Measurements from ENCODE around the gene TMPRSS11D. TPM values are rescaled to one million over a fixed set of nuclear protein-coding genes. Genes with fewer than 3 reads are reported as not detected.

Gene TMPRSS11D
- total and polyA plus RNA-seq, 2 of the 8 experiments (the other 6 are each of a cell fraction or from before 2014, with no cell fraction given): not detected

DNA sequence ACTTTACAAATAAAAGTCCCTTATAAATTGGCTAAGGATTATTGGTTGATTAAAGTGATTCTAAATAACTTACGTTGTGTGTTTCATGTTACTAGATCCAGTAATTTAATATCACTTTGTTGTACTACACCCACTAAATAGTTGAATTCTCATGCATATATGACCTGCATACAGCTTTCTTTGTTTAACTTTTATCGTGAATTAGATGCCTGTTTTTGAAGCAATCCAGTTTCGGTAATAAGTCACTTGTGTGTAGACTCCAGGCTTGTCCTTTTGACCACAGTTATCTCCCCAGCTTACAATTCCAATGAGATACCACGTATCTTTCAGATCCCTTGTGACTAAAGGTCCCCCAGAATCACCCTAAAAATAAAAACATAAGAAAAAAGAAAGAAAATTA, 27.3 kb upstream of the TMPRSS11D start:
- FAIRE-seq: no peak
- H3K56ac ChIP-seq (replicated peaks; ENCODE audit: insufficient read length, low read depth, low read length): no peak overlapping the region
- no peak overlapping the region for H4K91ac ChIP-seq (replicated peaks; ENCODE audit: insufficient read length, low read length)
- no peaks in the 10 kb centered on the region for H3K23me2 ChIP-seq (ENCODE audit: low read depth, low read length)
- no peaks in the 10 kb centered on the region for H3K9me3 ChIP-seq (ENCODE audit: insufficient read depth in 2 of 2, low read depth in 1 of 2, low read length in 1 of 2)
- no peak overlapping the region for H3K14ac ChIP-seq (ENCODE audit: insufficient read length)
- WGBS, 2 experiments (ENCODE audit: extremely low coverage in 1 of 2, insufficient coverage in 1 of 2, insufficient read length in 1 of 2, insufficient replicate concordance in 2 of 2, low coverage in 1 of 2, low lambda C conversion rate in 2 of 2, missing lambda C conversion rate in 1 of 2): 90% methylated on average over 4 of the region's 4 CpGs; no CpG with 5 or more reads in 1 of the 2 experiments
- H2BK20ac ChIP-seq (ENCODE audit: low read length): no peak overlapping the region
- H2BK5ac ChIP-seq (ENCODE audit: low read depth, low read length): no peak overlapping the region
- TF ChIP-seq GTF2F1 (IDR thresholded peaks at IDR 0.05; ENCODE audit: borderline replicate concordance, low read depth, low read length) (no peak), RXRA (IDR thresholded peaks at IDR 0.05; ENCODE audit: insufficient read depth, low read depth, low read length) (no peak), SRF (IDR thresholded peaks at IDR 0.05; ENCODE audit: low read depth, low read length) (no peak), NRF1 (IDR thresholded peaks at IDR 0.05; ENCODE audit: low read depth, low read length) (no peak), CBX8 (IDR thresholded peaks at IDR 0.05; ENCODE audit: borderline replicate concordance, low read depth, low read length) (no peak)
- no peak overlapping the region for H3K4me2 ChIP-seq (ENCODE audit: insufficient read depth in 1 of 2, low read depth in 2 of 2, low read length in 2 of 2)
- H3K79me1 ChIP-seq (ENCODE audit: low read depth, low read length): no peaks in the 10 kb centered on the region
- no peak overlapping the region for H3K4me3 ChIP-seq (ENCODE audit: extremely low read depth in 1 of 4, insufficient read depth in 2 of 4, low read depth in 3 of 4, low read length in 4 of 4)
- H4K20me1 ChIP-seq (replicated peaks in 1 of 2; ENCODE audit: control insufficient read depth in 1 of 2, insufficient read depth in 2 of 2, low read length in 2 of 2): no peaks in the 10 kb centered on the region
- H2BK12ac ChIP-seq (ENCODE audit: low read depth, low read length): no peak overlapping the region
- no peak for DNase-seq (ENCODE audit: low read depth in 1 of 2, low spot score in 2 of 2)
- no peak overlapping the region for H2AFZ ChIP-seq (ENCODE audit: low read length)
- H3K4me1 ChIP-seq (replicated peaks in 1 of 4; ENCODE audit: control insufficient read depth in 3 of 4, insufficient read depth in 4 of 4, low read length in 3 of 4): no peaks in the 10 kb centered on the region
- H4K8ac ChIP-seq (ENCODE audit: extremely low read depth, insufficient read depth, low read length): no peak overlapping the region
- ChIA-PET CTCF (ENCODE audit: partially characterized antibody) (interaction anchor here (0.6 to 5.2 kb wide), 28 partner anchors 10 to 264 kb away, joined by 3 to 56 read pairs (median 4); partner anchors contain the start of gene UBA6), POLR2A (ENCODE audit: partially characterized antibody) (interaction anchor here (0.7 to 1.0 kb wide), 2 partner anchors 11 to 187 kb away, joined by 3 read pairs; no protein-coding TSS in a partner anchor)
- H2AK5ac ChIP-seq (ENCODE audit: low read depth, low read length): no peak overlapping the region
- no peak overlapping the region for H2BK120ac ChIP-seq (replicated peaks; ENCODE audit: low read depth, low read length)
- no peak overlapping the region for H2BK15ac ChIP-seq (ENCODE audit: low read length)
- no peaks in the 10 kb centered on the region for H3K27me3 ChIP-seq (replicated peaks in 1 of 4; ENCODE audit: control insufficient read depth in 3 of 4, extremely low read depth in 1 of 4, insufficient read depth in 3 of 4, low read length in 3 of 4)
- no peak overlapping the region for H3K27ac ChIP-seq (ENCODE audit: low read depth, low read length)
- H3K9ac ChIP-seq (replicated peaks in 1 of 4; ENCODE audit: extremely low read depth in 1 of 4, low read depth in 3 of 4, low read length in 3 of 4): no peak overlapping the region
- H3K18ac ChIP-seq (ENCODE audit: extremely low read depth, low read length): no peak overlapping the region
- no peak overlapping the region for H4K5ac ChIP-seq (ENCODE audit: insufficient read length, low read depth, low read length)
- no peaks in the 10 kb centered on the region for H3K79me2 ChIP-seq (ENCODE audit: control insufficient read depth in 1 of 2, insufficient read depth in 2 of 2, low read length in 2 of 2)
- H3K36me3 ChIP-seq (ENCODE audit: control insufficient read depth in 2 of 4, insufficient read depth in 4 of 4, low read length in 3 of 4): no peaks in the 10 kb centered on the region
- H3K23ac ChIP-seq (ENCODE audit: insufficient read length): no peak overlapping the region
- H3K4ac ChIP-seq (replicated peaks; ENCODE audit: insufficient read length, low read depth, low read length): no peak overlapping the region
